ENCODE data around the gene RBM10. TPM values are rescaled to one million over a fixed set of nuclear protein-coding genes. Genes with fewer than 3 reads are reported as not detected.

The RBM10 gene
- total and polyA plus RNA-seq, 9 of the 15 experiments (the other 6 are each of a cell fraction or from before 2014, with no cell fraction given), result 1.1 to 61.7 (median 31.5) TPM

DNA sequence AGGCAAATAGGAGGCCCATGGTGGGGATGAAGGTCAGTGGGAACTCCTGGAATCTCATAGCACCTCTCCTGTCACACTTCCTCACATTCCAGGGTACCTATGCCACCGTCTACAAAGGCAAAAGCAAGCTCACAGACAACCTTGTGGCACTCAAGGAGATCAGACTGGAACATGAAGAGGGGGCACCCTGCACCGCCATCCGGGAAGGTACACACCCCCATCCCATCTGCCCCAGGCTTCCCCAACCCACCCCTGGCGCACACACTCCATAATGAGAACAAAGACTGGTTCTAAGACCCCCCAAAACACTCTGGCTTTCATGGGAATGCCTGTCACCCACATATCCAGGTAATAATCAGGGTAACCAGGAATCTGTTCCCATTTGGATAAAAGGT, 79.9 kb downstream of the RBM10 start (continued):
- TF ChIP-seq PTBP1 (IDR thresholded peaks at IDR 0.05; ENCODE audit: low read depth, low read length), result no peak
- no peak for TF ChIP-seq NEUROD1 (IDR thresholded peaks at IDR 0.05; ENCODE audit: borderline replicate concordance, low read depth, low read length, partially characterized antibody)
- TF ChIP-seq FIP1L1 (IDR thresholded peaks at IDR 0.05; ENCODE audit: low read depth, low read length, poor library complexity, severe bottlenecking), result no peak
- TF ChIP-seq LCOR (CRISPR knock-in tag; IDR thresholded peaks at IDR 0.05), result no peak

DNA sequence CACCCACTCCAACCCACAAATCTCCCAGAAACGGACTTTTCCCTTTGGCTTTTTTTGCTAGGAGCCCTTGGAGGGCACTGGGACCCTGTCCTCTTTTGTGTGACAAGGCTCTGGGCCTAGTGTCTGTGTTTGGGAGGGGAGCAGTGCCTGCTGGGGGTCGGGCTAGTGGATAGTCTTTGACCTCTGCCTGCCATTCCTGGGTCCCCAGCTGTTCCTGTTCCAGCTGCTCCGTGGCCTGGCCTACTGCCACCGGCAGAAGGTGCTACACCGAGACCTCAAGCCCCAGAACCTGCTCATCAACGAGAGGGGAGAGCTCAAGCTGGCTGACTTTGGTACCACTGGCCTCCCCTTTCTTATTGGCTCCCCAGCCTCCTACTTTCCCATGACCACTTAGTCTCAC, 81.0 kb downstream of the RBM10 start:
- Histone ChIP-seq H2AFZ (ENCODE audit: low read depth, low read length) (no peak overlapping the region), H3K9ac (ENCODE audit: insufficient read depth in 1 of 2, low read depth in 2 of 2, low read length in 2 of 2) (no peak overlapping the region), H3K4me3 (no peak overlapping the region), H3K36me3 (ENCODE audit: control insufficient read depth, insufficient read depth, low read length) (peaks cover 74% of the 10 kb centered on the region; the same call in 2 of the 3 replicates), H3K79me2 (ENCODE audit: control insufficient read depth, insufficient read depth, low read length) (peaks cover 17% of the 10 kb centered on the region), H4K20me1 (replicated peaks; ENCODE audit: control insufficient read depth, insufficient read depth, low read length) (peaks cover 10% of the 10 kb centered on the region; the same call in 1 of the 2 replicates), H3K4me1 (replicated peaks in 1 of 2; ENCODE audit: control insufficient read depth in 2 of 2, insufficient read depth in 2 of 2, low read length in 2 of 2) (peaks cover 0 to 5% of the 10 kb centered on the region in 2 experiments; a peak in 1 of 5 replicates), H3K27ac (ENCODE audit: extremely low read depth, low read depth, low read length) (no peak overlapping the region), H3K9me1 (ENCODE audit: control insufficient read depth, insufficient read depth, low read length) (no peaks in the 10 kb centered on the region), H3K4me2 (ENCODE audit: insufficient read depth, low read length) (no peak overlapping the region), H3K9me3 (replicated peaks; ENCODE audit: control insufficient read depth, insufficient read depth, low read depth, low read length) (no peaks in the 10 kb centered on the region), H3K27me3 (ENCODE audit: control insufficient read depth in 2 of 2, insufficient read depth in 2 of 2, low read length in 2 of 2) (no peaks in the 10 kb centered on the region)
- CTCF ChIA-PET (ENCODE audit: low intra/inter-chr PET ratio), result no interaction called here
- intact Hi-C loops (cut with micrococcal nuclease) (no loop called here), in situ Hi-C loops (cut with MboI) (no loop called here)
- FAIRE-seq (no peak), ATAC-seq (no peak), DNase-seq (ENCODE audit: extremely low read depth in 1 of 4, low spot score in 3 of 4) (no peak)
- 92% methylated on average over 5 of the region's 6 CpGs for WGBS (ENCODE audit: insufficient coverage, low coverage, missing lambda C conversion rate)
- no TSS peak for BruUV-seq (replicated peaks)
- POLR2A ChIA-PET, result interaction anchor here (0.6 to 1.1 kb wide), 2 partner anchors 9 to 71 kb away, joined by 3 read pairs; no protein-coding TSS in a partner anchor
- TF ChIP-seq TAF15 (IDR thresholded peaks at IDR 0.05; ENCODE audit: low read depth, low read length), result no peak
- no peak for TF ChIP-seq KAT8 (IDR thresholded peaks at IDR 0.05; ENCODE audit: low read depth)
- TF ChIP-seq SMARCB1 (IDR thresholded peaks at IDR 0.05; ENCODE audit: insufficient read length, low read depth), result no peak
- TF ChIP-seq YY1 (IDR thresholded peaks at IDR 0.05; ENCODE audit: borderline replicate concordance in 1 of 3, control insufficient read depth in 1 of 3, extremely low read depth in 1 of 3, insufficient read depth in 3 of 3, insufficient read length in 1 of 3, insufficient replicate concordance in 2 of 3, low read depth in 1 of 3, low read length in 2 of 3), result no peak
- TF ChIP-seq, protein P1, sequence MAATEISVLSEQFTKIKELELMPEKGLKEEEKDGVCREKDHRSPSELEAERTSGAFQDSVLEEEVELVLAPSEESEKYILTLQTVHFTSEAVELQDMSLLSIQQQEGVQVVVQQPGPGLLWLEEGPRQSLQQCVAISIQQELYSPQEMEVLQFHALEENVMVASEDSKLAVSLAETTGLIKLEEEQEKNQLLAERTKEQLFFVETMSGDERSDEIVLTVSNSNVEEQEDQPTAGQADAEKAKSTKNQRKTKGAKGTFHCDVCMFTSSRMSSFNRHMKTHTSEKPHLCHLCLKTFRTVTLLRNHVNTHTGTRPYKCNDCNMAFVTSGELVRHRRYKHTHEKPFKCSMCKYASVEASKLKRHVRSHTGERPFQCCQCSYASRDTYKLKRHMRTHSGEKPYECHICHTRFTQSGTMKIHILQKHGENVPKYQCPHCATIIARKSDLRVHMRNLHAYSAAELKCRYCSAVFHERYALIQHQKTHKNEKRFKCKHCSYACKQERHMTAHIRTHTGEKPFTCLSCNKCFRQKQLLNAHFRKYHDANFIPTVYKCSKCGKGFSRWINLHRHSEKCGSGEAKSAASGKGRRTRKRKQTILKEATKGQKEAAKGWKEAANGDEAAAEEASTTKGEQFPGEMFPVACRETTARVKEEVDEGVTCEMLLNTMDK (IDR thresholded peaks at IDR 0.05; ENCODE audit: borderline replicate concordance, insufficient read depth, low read depth, low read length, poor library complexity, severe bottlenecking), result no peak
- TF ChIP-seq, protein P2, sequence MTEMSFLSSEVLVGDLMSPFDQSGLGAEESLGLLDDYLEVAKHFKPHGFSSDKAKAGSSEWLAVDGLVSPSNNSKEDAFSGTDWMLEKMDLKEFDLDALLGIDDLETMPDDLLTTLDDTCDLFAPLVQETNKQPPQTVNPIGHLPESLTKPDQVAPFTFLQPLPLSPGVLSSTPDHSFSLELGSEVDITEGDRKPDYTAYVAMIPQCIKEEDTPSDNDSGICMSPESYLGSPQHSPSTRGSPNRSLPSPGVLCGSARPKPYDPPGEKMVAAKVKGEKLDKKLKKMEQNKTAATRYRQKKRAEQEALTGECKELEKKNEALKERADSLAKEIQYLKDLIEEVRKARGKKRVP (CRISPR knock-in tag; IDR thresholded peaks at IDR 0.05), result no peak
- TF ChIP-seq ZNF282 (CRISPR knock-in tag; IDR thresholded peaks at IDR 0.05), result no peak
- TF ChIP-seq MCM7 (IDR thresholded peaks at IDR 0.05), result no peak
- no peak for TF ChIP-seq BCL6 (CRISPR knock-in tag; IDR thresholded peaks at IDR 0.05)
- no peak for TF ChIP-seq U2AF1 (optimal IDR thresholded peaks at IDR 0.05; ENCODE audit: low read depth, low read length)
- no peak for TF ChIP-seq ZFX (CRISPR knock-in tag; IDR thresholded peaks at IDR 0.05)
- no peak for TF ChIP-seq CREB5 (CRISPR knock-in tag; IDR thresholded peaks at IDR 0.05)
- TF ChIP-seq ZC3H8 (IDR thresholded peaks at IDR 0.05), result no peak
